Upper lobe of left lung (tissue), 6 donors: ENCODE data around the gene GREB1L. TPM values are rescaled to one million over a fixed set of nuclear protein-coding genes. Genes with fewer than 3 reads are reported as not detected.

Source experiments
- ATAC-seq, 2 donors: fragments of 200-7000 bp; cut with Tn5 transposase; one replicate each; pipeline ENCODE4 v1.9.1; 2022; ENCODE audit warnings: mild to moderate bottlenecking in 2 of 2, moderate library complexity in 2 of 2; ENCODE audit not compliant: low FRiP score in 2 of 2
- DNase-seq, 2 donors: peaks; one replicate each; pipeline ENCODE4 v3.0.0-alpha.2; 2019 to 2020
- H3K27ac ChIP-seq, 4 donors: fragments of 200-600 bp; sonication (generic); one replicate each; pipeline ENCODE4 v1.5.1; 2016 to 2019
- H3K27me3 ChIP-seq, 4 donors: fragments of 200-600 bp; sonication (generic); one replicate each; pipeline ENCODE4 v1.5.1; 2017 to 2019
- H3K36me3 ChIP-seq, 4 donors: fragments of 200-600 bp; sonication (generic); one replicate each; pipeline ENCODE4 v1.5.1; 2016 to 2019
- H3K4me1 ChIP-seq, 4 donors: fragments of 200-600 bp; sonication (generic); one replicate each; pipeline ENCODE4 v1.5.1; 2018 to 2019
- H3K4me3 ChIP-seq, 4 donors: fragments of 200-600 bp; sonication (generic); one replicate each; pipeline ENCODE4 v1.5.1; 2017 to 2019; ENCODE audit warnings: mild to moderate bottlenecking in 2 of 4, moderate library complexity in 1 of 4
- H3K9me3 ChIP-seq, 4 donors: fragments of 200-600 bp; sonication (generic); one replicate each; pipeline ENCODE4 v1.5.1; 2018 to 2019
- CTCF ChIP-seq, 6 experiments: fragments of 450-650 bp in 4 of 6; fragments of 200-600 bp in 2 of 6; sonication (generic) in 2 of 6; IDR thresholded peaks; one replicate each; pipeline ENCODE4 v1.5.1; 2016 to 2019; ENCODE audit warnings: antibody characterized with exemption in 6 of 6
- EP300 ChIP-seq, 4 donors: sonication (generic); formaldehyde crosslinking; IDR thresholded peaks; one replicate each; pipeline ENCODE4 v1.5.1; 2017; ENCODE audit warnings: antibody characterized with exemption in 4 of 4, control low read depth in 2 of 4
- POLR2A ChIP-seq, 4 donors: fragments of 450-650 bp; IDR thresholded peaks; one replicate each; pipeline ENCODE4 v1.5.1; 2016 to 2017; ENCODE audit warnings: antibody characterized with exemption in 4 of 4, mild to moderate bottlenecking in 2 of 4
- POLR2AphosphoS5 ChIP-seq, 2 donors: sonication (generic); formaldehyde crosslinking; IDR thresholded peaks; one replicate each; pipeline ENCODE4 v1.5.1; 2017; ENCODE audit warnings: antibody characterized with exemption in 2 of 2
- WGBS, 2 donors: methylation state at CpG; one replicate each; pipeline ENCODE4 v1.1.5; 2017 to 2018; 5-methylcytosine and 5-hydroxymethylcytosine counted together
- small RNA-seq, 4 donors: library from RNA; depleted of rRNA; stranded (forward); fragments of <200 nt; gene quantifications; one replicate each; pipeline ENCODE3, GENCODE V24; 2016
- total RNA-seq, 6 donors: library from RNA; depleted of rRNA in 4 of 6; stranded (reverse); fragments of >200 nt in 4 of 6; gene quantifications; one replicate each; pipeline versions ENCODE4 v1.1.0 to v1.2.1, GENCODE V29; 2016 to 2021
- donor health status: DM: no; HTN: no; CAD: no; lungs with moderate emphysema.
- donor health status: DM: no; HTN: yes; CAD: no; lungs with severe emphysema.

GREB1L gene
- total RNA-seq, 6 donors from 2014 or later: under 0.01 to 2.0 (median 0.44) TPM

- Histone ChIP-seq H3K27ac (no peak overlapping the region), H3K27me3 (no peaks in the 10 kb centered on the region), H3K9me3 (no peaks in the 10 kb centered on the region), H3K4me1 (no peaks in the 10 kb centered on the region), H3K36me3 (peaks cover 2 to 48% (median 15%) of the 10 kb centered on the region in 4 donors), H3K4me3 (no peak overlapping the region)
- 74 to 79% methylated on average over 6 of the region's 6 CpGs for WGBS, 2 donors
- TF ChIP-seq POLR2AphosphoS5 (IDR thresholded peaks at IDR 0.05) (no peak), POLR2A (IDR thresholded peaks at IDR 0.05) (no peak), CTCF (IDR thresholded peaks at IDR 0.05) (no peak), EP300 (IDR thresholded peaks at IDR 0.05) (no peak)
- ATAC-seq (no peak), DNase-seq (peak in 1 of 2 donors; percentile 39)
Measured at GRCh38 chr18:21557607-21558253, 315.7 kb downstream of the GREB1L start.

GRCh38 chr18:21559195-21559594 lies 317.2 kb downstream of the GREB1L start:
- no peak for ATAC-seq
- H3K27me3 ChIP-seq: no peaks in the 10 kb centered on the region
- H3K4me1 ChIP-seq: no peaks in the 10 kb centered on the region
- DNase-seq: no peak
- H3K27ac ChIP-seq: no peak overlapping the region
- peaks cover 2 to 54% (median 25%) of the 10 kb centered on the region in 4 donors for H3K36me3 ChIP-seq
- H3K4me3 ChIP-seq: no peak overlapping the region
- H3K9me3 ChIP-seq: no peaks in the 10 kb centered on the region
- no peak for TF ChIP-seq CTCF (IDR thresholded peaks at IDR 0.05)

GRCh38 chr18:21571772-21572171 lies 329.7 kb downstream of the GREB1L start:
- H3K27me3 ChIP-seq: no peaks in the 10 kb centered on the region
- H3K36me3 ChIP-seq: peaks cover 12 to 91% (median 35%) of the 10 kb centered on the region in 4 donors
- TF ChIP-seq POLR2AphosphoS5 (IDR thresholded peaks at IDR 0.05): no peak
- no peak for TF ChIP-seq POLR2A (IDR thresholded peaks at IDR 0.05)
- TF ChIP-seq CTCF (IDR thresholded peaks at IDR 0.05): no peak
- TF ChIP-seq EP300 (IDR thresholded peaks at IDR 0.05): no peak
- H3K9me3 ChIP-seq: no peaks in the 10 kb centered on the region
- no peaks in the 10 kb centered on the region for H3K4me1 ChIP-seq
- no peak for ATAC-seq
- no peak for DNase-seq
- no peak overlapping the region for H3K27ac ChIP-seq
- no peak overlapping the region for H3K4me3 ChIP-seq

Small RNA genes within 50 kb of the gene (small RNA-seq; reads per million reads assigned to genes)
- gene RF00603: 0 reads per million in 4 donors

Other genes starting within 250 kb of the GREB1L start
- gene ROCK1, start 130.4 kb upstream of the GREB1L start, total RNA-seq: 100 to 1,000 TPM in 2 of 6 donors, 10 to 100 TPM in 4; 49.4 to 134 (median 75.9) TPM